NCI-H2227 treated with DMSO at 0.1 percent for 48 hours (cell line): ENCODE results near the gene ARMC3.
A peak's percentile ranks its signal among the peaks of the same experiment; 100 is the strongest.
"Not testable (repeated sequence)": the region's sequence is repeated elsewhere in the genome, so short reads cannot be mapped to it uniquely, and the experiment has no call there.

Experiments
- DNase-seq: peaks from one replicate; lab custom pipeline; 2025; lab: John Stamatoyannopoulos, UW

ARMC3 gene

DNA sequence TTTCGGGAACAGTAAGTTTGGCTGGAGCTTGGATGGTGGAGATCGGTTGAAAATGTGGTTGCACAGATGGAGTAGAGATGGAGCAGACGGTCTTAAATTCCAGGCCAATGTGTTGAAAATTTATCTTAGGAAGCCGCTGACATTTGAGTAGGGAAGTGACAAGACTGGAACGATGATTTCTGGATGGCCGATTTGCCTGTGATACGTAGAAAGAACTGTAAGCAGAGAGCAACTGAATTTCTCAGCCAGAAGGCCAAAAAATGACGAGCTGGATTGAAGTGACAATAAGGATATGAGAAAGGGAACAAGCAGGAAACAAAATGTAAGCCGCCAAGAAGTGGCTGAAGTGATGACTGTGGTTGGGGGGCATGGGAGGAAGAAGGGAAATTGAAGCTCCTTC is 687 bp upstream of the ARMC3 start:
- no peak for DNase-seq

DNA sequence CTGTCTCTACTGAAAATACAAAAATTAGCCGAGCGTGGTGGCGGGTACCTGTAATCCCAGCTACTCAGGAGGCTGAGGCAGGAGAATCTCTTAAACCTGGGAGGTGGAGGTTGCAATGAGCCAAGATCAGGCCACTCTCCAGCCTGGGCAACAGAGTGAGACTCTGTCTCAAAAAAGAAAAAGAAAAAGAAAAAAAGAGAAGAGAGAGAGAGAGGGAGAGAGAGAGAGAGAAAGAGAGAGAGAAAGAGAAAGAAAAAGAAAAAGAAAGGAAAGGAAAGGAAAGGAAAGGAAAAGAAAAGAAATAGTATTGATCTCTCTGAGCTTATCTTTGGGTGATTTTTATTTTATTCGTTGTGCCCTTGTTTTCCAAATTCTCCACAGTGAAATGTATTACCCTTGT is 1.2 kb downstream of the ARMC3 start:
- not testable (repeated sequence) for DNase-seq

GRCh38 chr10:22931948-22932347 is 4.1 kb downstream of the ARMC3 start:
- DNase-seq: no peak

DNA sequence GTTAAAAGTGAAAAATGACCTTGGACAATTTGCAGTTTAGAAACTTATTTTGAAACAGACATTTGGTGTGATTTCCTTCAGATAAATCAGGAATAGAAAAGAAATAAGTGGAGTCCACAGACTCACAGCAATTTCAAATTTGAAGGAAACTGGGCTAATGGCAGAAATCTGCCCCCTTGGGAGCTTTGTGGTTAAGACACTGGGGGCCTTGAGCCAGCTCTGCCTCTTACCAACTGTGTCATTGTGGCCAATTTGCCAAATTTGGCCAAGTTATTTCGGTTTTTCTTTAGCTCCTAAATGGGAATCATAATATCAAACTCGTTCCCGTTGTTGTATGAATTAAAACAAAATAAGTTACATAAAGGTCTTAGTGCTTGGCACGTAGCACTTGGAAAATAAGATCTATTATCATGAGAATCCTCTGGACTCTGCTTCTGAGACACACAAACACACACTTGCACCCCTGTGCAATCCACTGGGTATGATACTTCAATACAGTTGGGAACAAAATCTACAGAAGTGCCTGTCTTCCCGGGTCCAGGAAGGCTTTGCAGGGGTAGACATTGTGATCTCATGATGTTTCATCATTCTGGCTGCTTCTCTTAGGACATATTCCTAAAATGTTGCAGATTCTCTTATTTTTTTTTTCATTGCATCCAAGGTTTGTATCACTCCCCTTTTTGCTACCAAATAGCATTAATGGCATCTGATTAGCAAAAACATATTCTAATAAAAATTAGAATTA is 4.9 kb downstream of the ARMC3 start:
- no peak for DNase-seq

GRCh38 chr10:22934726-22935125 is 6.9 kb downstream of the ARMC3 start:
- no peak for DNase-seq

GRCh38 chr10:22942437-22942836 is 14.6 kb downstream of the ARMC3 start:
- no peak for DNase-seq

- no peak for DNase-seq
Observed at GRCh38 chr10:22945934-22946673, 18.3 kb downstream of the ARMC3 start.

DNA sequence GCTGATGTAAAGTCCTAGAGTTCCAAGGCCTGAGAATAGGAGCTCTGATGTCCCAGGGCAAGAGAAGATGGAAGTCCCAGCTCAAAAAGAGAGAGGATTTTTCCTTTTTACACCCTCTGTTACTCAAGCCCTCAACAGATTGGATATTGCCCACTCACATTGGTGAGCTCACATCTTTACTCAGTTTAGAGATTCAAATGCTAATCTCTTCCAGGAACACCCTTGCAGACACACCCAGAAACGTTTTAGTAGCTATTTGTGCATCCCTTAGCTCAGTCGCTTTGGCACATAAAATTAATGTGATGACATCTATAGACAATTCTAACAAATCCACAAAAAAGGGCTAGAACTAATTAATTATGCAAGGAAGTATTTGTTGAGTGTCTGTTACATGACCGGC is 27.1 kb downstream of the ARMC3 start:
- DNase-seq: no peak

DNA sequence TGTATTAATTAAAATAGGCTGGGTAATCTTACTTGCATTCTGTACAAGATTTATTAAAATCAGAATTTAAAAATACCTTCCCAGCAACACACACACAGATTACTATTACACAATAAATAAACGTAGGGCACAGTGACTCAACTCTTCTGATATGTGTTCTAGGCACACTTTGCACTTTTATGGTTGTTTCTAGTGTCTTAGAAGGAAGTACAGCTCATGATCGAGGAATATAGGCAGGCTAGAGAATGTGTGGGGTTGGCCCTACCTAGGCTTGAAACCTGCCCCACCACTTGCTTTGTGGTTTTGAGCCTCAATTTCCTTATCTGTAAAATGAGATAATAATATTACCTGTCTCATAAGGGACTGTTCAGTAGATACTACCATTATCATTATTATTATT is 30.5 kb downstream of the ARMC3 start:
- no peak for DNase-seq

- DNase-seq: no peak
Observed at GRCh38 chr10:22959292-22959691, 31.4 kb downstream of the ARMC3 start.

- DNase-seq: no peak
Observed at GRCh38 chr10:22959950-22960349, 32.1 kb downstream of the ARMC3 start.

- DNase-seq: no peak
Observed at GRCh38 chr10:22962817-22963216, 35.0 kb downstream of the ARMC3 start.

- DNase-seq: no peak
Observed at GRCh38 chr10:22969704-22970103, 41.9 kb downstream of the ARMC3 start.

GRCh38 chr10:22976534-22976933 is 48.7 kb downstream of the ARMC3 start:
- no peak for DNase-seq

DNA sequence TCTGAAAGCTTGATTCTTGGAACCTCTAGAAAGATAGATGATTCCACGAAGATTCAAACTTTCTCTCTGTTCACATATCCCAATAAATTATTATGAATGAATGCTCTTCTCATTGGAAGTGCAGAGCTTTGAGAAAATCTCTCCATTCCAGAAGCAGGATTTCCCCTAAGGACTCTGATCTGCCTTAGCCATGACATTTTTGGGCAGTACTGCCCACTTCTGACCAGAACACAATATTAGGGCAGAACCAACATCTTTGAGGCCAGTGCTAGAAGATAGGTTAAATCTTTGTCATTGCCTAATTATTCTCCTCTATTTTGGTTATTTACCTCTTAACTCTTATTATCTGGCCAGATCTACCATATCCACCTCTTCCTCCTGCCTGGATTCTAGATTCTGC is 49.9 kb downstream of the ARMC3 start:
- no peak for DNase-seq

DNA sequence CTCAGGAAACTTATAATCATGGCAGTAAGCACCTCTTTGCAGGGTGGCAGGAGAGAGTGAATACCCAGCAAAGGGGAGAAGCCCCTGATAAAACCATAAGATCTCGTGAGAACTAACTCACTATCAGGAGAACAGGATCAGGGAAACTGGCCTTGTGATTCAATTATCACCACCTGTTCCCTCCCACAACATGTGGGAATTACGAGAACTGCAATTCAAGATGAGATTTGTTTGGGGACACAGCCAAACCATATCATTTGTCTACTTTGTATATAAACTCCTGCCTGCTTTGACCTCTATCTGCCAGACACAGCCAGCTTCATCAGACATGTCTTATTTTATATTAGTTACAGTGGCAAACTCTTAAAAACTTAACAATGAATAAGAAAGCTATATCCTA is 50.4 kb downstream of the ARMC3 start:
- DNase-seq: no peak

DNA sequence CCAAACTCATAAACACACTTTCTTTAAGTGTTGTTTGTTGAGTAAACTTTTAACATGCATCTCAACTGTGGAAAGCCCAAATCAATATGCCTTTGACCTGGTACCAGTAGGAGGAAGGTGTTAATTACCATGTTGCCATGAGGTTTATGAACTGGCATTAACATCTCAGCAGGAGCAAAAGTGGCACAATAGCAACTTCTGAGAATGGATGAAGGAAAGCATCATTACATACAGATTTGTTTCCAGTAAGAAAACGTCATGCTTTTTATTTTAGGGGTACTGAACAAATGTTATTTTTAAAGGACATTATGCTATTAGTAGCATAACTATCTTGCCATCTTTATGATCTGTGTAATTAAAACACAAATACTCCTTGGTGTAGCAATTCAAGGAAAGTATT is 51.1 kb downstream of the ARMC3 start:
- no peak for DNase-seq

- no peak for DNase-seq
Observed at GRCh38 chr10:22980822-22981221, 53.0 kb downstream of the ARMC3 start.

GRCh38 chr10:22984066-22984465 is 56.2 kb downstream of the ARMC3 start:
- DNase-seq: no peak

DNA sequence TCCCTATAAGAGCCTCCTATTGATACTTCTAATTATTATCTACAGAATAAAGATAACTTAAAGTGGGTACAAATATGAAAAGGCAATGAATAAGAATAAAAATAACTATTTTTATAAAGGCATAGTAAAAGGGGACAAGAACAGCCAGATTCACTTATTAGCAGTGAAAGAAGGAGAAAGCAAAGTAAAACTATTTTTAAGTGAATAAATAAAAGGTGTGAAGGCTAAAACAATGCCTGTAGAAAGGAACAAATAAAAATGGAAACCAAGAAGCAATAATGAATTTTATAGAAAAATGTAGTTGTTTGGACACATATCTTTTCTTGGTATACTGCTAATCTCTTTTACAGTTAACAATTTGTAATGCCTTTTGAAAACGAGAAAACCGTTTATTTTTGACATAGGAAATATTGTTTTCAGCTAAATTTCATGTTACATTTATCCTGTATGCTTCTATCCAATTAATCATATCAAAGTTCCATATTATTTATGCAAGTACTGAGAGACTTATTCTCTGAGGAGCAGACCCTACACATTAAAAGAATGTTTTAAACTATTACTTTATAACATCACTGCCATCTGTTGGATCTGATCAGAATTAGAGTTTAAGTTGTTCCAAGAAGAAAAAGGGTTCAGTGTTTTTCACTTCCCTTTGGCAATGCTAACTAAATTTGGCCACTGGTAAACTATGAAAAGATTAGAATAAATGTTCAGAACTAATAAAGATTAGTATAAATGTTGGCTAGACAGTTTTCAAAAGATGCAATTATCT is 59.1 kb downstream of the ARMC3 start:
- DNase-seq: no peak

- peak; percentile 24 for DNase-seq
Observed at GRCh38 chr10:22988581-22989360, 60.9 kb downstream of the ARMC3 start.

GRCh38 chr10:22990443-22990842 is 62.6 kb downstream of the ARMC3 start:
- DNase-seq: no peak
